HG02885 (cell line): ENCODE results near the gene RHCG.

Source experiments
- ATAC-seq: cut with Tn5 transposase; IDR thresholded peaks from one replicate; pipeline ENCODE4 v1.9.1; 2021; ENCODE audit warnings: mild to moderate bottlenecking; ENCODE audit not compliant: unreplicated experiment, poor library complexity

RHCG gene

DNA sequence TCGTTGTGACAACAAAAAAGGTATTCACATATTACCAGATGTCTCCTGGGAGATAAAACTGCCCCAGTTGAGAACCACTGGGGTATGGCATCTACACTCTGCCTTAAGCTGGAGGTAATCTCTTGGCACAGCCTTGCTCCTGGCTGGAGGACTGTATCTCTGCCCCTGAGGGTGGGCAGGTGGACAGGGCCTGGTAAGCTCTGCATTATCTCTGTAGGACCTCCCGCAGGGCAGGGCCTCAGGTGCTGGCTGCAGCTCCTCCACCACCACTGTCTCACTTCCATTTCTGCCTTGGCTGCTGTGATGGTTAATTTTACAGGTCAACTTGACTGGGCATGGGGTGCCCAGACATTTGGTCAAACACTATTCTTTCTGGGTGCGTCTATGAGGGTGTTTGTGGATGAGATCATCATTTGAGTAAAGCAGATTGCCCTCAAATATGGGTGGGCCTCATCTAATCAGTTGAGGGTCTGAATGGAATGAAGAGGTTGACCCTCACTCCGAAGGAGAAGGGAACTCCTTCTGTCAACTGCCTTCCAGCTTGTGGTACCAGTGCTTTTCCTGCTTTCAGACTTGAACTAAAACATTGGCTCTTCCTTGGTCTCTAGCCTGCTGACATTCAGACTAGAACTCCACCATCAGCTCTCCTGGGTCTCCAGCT lies 9.8 kb upstream of the RHCG start:
- no peak for ATAC-seq

DNA sequence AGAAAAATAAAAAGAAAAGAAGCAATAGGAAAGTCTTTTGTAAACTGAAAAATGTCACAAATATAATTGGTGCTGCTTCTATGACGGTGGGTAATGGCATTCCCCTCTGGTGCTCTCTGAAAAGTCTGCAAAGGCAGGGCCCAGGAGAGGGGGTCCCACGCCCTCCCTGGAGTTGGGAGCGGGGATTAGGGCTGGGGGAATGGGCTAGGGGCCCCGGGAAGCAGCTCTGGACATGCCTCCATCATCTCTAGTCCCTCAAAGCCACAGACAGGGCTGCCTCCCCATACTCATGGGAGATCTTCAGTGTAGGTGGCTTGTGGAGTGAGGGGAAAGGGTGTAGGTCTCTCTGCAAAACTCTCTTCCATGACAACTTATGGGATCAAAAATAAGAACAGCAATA lies 7.8 kb upstream of the RHCG start:
- no peak for ATAC-seq

DNA sequence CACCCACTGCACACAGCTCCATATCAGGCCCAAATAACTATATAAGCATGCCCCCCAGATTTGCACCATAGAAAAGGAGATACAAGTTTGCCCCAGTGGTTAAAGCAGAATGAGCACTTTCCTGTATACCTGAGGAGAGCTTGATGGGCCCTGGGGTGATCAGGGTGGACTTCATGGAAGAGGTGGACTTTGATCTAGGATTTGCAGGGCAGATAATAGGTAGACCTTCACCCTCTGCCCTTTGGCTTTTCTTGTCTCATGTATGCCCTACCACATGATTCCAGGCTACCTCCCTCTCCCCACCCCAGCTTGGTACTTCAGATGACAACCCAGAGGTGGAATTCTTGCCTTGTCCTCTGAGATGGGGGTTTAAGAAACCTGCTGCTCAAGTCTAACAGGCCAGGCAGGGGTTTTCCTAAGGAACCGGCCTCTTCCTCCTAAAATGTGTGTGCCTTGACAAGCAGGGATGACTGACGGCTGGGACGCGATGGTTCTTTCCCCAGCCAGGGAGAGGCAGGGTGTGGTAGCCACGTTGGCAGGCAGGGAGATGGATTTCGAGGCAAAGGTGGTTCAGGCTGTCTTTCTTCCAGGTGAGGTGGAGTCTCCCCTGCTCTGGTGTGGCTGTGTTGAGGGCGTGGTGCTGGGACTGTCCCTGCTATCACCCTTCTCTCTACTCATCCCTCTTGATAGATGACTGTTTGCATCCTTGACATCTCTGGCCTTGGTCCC lies 6.6 kb upstream of the RHCG start:
- no peak for ATAC-seq

DNA sequence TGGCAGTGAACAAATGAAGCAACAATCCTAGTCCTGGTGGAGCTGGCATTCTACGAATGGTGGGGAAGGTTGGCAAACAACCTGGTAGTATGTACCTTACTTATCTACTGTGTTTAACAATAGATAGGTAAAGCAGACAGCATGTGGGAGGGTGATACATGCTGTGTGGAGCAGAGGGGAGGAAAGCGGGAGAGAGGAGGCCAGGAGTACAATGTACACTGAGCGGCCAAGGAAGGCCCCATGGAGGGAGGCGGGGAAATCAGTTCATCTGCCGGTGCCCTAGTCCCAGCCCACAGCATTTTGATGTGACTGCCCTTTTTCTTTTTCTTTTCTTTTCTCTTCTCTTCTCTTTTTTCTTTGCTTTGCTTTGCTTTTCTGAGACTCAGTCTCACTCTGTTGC lies 5.3 kb upstream of the RHCG start:
- no peak for ATAC-seq

DNA sequence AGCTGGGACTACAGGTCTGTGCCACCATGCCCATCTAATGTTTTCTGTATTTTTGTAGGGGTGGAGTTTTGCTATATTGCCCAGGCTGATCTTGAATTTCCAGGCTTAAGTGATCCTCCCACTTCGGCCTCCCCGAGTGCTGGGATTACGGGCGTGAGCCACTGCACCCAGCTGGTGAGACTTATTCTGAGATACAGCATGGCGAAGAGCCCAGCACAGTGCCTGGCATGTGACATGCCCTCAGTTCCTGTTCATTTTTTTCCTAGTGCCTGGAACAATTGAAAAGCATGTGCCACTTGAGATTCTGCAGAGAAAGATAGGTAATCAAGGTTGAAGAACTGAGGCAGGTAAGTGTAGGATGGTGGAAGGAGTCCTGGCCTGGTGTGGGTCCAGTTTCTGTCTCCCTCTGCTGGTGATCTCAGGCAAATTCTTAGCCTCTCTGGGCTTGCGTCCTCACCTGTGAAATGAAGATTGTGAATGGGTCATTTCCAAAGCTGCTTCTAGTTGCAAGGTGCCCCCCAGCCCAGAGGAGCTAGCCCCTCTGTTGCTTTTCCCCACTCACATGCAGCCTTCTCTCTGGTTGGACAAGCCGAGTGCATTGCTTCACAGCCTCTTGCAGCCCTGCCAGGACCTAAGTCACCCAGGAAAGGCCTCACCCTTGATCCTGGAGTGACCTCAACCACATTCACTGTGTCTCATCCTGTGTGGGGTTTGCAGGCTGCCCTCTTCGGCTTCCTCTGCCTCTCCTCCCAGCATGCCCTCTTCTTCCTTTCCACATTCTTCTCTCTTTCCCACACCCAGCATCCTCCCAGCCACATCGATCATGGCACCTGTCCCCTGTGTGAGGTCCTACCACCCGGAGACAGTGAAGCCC lies 4.3 kb upstream of the RHCG start:
- ATAC-seq = no peak

DNA sequence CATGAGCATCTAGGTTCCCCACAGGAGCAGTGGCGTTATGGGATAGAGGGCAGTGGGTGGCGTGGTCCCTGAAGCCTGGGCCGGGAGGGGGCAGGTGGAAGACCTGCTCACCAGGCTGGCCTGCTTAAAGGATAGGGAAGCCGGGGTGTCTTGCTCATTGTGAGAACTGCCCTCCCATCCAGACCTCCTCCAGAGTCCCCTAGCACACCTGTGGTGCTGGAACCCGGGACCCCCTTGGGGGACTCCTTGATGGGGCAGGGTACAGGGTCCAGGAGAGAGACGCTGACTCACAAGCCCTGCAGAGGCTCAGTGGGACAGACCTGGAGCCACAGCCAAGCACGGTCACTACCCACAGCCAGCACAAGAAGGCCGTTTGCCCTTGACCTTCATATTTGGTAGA lies 2.8 kb upstream of the RHCG start:
- no peak for ATAC-seq

DNA sequence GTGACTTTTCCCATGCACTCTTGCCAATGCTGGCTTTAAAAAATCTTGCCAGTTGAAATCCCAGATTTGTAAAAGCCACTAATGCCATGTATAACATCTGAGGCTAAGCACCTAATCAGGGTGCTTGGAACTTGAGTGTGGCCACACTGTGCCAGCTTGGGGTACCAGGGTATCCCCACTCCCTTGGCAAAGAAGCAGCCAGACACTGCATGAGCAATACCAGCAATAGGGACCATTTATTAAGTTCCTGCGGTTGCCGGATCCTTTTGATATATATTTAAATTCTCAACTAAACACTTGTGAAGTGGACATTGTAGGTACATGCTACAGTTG lies 2.2 kb upstream of the RHCG start:
- no peak for ATAC-seq

DNA sequence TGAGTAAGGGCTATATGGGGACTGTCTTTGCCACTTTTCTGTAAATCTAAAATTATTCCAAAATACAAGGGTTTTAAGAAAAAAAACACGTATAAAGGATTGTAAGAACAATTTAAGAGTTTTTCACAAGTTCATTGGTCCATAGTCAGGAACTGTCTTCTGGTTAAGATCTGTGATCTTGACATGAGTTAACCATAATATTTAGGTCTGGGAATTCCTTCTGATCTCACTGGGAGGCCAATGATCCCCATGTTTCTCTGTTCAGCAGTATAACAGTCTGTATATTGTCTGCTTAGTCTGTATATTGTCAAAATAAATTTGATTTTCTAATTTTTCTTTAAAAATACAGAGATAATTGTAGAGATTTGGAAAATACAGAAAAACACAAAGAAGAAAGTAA lies 848 bp upstream of the RHCG start:
- ATAC-seq = no peak

DNA sequence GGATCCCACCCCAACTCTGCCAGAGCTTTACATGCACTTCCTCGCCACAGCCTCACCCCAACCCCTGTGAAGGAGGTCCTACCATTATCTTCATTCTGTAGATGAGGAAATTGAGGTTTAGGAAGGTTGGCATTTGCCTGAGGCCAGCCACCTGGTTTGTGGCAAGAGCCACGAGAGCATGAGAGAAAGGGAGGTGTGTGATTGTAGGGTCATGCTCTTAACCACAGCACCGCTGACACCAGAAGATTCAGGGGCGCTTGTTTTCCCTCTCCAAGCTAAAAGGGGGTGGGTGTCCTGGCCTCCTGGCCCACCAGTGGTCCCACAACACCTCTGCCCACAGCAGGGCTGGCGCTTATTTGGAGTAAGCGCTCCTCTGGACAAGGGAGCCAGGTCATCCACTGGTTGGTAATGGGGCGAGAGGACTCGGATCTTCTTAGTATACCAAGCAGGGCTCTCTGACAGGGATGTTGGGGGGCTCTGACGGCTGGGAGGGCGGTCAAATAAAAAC lies 691 bp downstream of the RHCG start:
- ATAC-seq = no peak

DNA sequence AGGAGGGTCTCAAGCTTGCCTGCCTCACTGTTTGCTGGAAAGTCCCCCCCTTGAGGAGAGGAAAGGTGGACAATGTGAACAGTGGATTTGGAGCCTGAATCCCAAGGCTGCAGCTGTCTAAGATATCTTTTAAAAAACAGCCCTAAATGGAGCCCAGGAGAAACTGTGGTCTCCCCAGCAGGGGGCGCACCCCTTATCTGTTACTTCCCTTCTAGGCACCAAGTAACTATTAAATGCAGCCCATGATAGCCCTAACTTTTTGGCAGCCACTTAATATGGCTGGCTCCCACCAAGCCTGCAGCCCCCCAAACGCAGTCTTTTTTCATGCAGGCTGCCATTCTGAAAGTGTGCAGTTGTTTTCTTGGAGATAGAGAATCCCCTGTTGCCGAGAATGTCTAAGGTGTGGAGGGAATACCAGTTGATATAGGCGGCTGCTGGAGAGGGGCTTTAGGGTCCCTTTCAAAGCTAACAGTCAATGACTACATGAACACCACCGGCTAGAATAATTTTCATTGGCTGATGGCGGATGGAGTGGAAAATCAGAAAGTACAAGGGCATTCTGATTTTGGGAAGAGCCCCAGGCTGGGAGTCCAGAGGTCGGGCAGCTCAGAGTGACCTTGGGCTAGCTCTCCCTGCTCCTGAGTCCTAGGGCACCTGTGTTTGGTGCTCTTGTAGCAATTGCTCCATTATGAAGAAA lies 1.3 kb downstream of the RHCG start:
- ATAC-seq = no peak

DNA sequence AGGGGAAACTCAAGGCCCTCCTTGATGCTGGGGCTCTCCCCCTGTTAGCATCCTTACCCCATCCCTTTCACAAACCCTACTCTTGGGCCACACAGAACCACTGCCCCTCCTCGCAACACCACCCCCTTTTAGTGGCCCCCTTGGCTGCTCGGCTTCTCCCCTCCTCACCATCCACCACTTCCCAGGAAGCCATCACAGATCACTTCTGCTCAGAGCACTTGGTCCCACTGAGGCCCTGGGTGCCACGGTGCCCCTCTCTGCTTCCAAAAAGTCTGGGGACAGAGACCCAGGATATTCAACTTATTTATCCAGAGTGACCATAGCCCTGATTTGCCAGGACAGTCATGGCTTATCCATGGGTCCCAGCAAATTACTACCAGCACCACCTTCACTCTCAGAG lies 2.4 kb downstream of the RHCG start:
- ATAC-seq = no peak

DNA sequence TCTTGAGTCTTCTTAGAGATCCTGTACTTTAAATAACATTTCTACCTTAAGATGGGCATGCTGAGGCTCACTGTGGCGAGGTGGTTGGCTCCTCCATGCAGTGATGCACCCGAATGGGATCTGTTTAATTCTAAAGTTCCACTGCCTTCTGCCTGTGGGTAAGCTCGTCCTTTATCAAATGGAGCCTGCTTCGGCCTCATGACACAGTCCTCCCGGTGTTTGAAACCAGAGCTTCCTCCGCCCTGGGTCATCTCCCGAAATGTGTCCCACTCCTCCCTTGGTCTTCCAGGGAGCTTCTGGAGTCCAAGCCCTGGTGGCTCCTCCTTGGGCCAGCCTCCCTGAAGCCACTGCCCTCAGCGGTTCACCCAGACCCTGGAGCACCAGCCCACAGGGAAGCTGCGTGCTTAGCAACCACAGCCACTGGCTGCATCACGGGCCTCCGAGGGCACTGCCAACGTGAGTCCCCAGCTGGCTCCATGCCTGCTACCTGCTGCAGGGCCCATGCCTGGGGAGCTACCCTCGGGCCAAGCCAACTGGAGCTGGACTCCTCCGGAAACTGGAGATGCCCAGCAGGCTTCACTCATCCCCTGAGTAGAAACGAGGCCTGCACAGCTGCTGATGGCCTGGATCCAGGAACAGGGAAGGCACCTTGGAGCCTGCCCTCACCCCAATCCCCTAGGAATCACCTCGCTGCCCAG lies 3.3 kb downstream of the RHCG start:
- ATAC-seq = no peak

DNA sequence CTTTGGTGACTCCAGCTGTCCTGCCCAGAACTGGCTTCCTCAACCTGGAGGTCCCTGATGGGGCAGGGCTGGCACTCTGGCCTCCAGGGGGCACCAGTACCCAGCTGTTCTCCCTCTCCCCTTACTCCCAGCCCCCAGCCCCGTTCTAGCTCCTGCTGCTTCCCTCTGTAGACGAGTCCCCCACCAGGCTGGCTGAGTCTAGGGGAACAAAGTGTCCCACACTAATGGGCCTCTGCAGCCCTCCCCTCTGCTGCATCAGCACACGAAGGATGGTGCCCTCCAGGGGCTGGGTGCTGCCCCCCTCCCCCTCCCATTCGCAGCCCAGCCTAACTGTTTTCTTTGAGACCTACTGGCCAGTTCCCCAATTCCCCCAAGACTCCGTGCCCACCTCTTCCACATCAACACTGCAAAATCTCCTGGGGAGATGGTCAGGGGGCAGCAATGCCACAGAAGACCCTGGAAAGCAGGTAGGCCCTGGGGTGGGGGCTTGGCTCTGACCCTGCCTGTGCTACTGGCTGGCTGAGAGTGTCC lies 4.2 kb downstream of the RHCG start:
- no peak for ATAC-seq

DNA sequence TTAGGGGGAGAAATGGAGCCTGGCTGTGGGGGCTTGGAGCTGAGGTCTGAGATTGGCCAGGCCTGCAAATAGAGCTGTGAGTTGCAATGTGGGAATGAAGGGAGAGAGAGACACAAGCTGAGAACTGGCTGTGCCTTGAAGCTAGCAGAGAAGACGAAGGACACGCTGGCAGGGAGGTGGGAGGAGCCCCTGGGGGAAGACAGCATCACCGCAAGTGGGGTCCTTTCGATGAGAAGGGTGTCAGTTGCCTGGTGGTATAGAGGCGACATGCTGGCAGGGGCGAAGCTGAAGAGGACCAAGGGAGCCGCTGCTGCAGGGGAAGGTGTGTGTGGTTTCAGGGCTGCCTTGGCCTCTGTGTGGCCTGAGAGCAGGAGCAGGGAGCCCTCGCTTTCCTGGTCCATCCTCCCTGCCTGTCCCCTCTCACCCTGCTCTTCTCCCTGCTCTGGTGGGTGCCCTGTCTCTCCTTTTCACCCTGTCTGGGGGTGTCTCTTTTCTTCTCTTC lies 5.5 kb downstream of the RHCG start:
- no peak for ATAC-seq

DNA sequence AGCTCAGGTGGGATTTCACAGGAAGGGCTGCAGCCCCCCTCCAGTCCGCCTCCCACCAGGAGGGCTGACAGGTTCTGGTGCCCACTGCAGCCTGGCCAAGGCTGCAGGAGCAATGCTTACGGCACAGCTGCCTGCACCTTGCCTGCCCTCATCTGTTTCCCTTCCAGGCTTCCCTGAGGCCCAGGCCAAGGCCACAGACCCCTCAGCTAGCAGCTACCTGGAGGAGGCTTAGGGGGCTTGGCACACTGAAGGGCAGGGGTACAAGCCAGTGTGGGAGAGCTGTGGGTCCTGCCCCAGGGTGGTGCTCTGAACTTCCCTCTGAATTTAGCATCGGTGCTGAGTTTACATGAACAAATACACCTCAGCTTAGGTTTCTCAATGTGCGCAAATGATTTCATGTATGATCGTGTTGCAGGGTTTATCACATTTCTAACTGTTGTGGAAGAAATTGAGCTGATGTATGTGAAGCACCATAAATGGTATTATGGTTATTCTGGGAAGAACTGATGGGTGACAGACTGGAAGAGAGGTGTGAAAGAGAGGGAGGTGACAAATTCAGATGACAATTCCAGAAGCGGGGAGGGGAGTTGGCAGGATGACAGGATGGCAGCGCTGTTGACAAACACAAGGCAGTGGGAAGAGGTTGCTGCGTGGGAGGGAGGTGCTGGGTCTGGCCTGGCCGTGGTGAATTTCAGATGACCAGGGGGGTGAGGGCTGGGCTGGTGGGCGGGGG lies 6.1 kb downstream of the RHCG start:
- no peak for ATAC-seq

DNA sequence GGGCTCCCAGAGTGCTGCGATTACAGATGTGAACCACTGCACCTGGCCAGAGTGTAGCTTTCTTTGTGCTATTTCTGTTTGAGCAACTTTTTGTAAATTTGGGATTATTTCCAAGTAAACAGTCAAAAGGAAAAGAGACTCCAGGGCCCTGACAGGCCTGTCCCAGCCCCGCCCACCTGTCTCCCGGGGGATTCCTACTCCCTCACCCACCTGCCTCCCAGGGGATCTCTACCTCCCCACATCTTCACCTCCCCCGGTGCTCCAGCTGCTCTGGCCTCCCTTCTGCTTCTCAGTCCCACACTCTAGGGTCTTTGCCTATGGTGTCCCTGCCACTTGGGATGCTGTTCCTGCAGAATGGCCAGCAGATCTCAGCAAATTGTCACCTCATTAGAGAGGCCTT lies 7.0 kb downstream of the RHCG start:
- no peak for ATAC-seq

DNA sequence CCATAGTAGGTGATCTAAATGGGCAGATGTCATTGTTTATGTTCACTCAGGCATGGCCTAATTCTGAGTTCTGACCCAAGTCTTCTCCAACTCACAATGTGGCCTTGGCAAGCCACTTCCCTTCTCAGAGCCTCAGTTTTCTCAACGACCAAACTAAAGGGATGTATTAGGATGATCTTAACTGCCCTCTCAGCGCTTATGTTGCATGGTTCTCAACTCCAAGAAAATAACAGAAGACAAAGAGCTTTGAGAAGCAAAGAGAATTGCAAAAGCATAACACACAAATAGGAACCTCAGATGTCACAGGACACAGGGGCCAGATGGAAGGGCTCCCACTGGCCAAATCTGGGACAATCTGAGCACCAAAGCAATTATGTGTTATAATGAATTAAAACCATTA lies 8.6 kb downstream of the RHCG start:
- no peak for ATAC-seq

DNA sequence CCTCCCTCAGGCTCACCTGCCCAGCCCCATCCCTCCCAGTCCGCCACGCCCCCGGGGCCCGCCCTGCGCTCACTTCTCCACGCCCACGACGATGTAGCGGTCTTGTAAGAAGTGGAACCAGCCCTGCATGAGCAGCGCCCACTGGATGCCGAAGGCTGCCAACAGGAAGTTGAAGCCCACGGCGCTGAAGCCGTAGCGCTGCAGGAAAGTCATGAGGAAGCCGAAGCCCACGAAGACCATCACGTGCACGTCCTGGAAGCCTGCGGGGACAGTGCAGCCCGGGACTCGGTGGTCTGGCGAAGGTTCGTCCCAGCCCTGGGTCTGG lies 9.7 kb downstream of the RHCG start:
- no peak for ATAC-seq

DNA sequence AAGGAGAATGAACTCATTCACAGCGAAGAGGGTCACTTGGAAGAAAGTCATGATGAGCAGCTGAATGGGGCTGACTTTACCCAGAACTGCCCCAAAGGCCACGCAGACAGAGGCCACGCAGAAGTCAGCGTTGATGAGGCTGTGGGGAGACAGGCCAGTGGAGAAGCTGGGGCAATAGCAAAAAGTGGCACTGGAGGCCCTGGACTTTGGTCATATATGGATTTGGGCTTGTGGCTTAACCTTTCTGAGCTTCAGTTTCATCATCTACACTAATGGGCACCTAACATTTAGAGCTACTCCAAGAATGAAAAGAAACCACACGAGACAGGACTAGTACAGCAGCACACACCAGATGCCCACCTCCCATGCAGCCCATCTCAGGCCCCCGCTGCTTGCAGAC lies 13.3 kb downstream of the RHCG start:
- ATAC-seq = no peak
